HG02678 (cell line): ENCODE results near the gene STK4.
"Not testable (repeated sequence)": the region's sequence is repeated elsewhere in the genome, so short reads cannot be mapped to it uniquely, and the experiment has no call there.

Source experiments
- ATAC-seq: cut with Tn5 transposase; IDR thresholded peaks from one replicate; pipeline ENCODE4 v1.9.1; 2021; ENCODE audit warnings: mild to moderate bottlenecking, moderate library complexity; ENCODE audit not compliant: unreplicated experiment

STK4 gene

DNA sequence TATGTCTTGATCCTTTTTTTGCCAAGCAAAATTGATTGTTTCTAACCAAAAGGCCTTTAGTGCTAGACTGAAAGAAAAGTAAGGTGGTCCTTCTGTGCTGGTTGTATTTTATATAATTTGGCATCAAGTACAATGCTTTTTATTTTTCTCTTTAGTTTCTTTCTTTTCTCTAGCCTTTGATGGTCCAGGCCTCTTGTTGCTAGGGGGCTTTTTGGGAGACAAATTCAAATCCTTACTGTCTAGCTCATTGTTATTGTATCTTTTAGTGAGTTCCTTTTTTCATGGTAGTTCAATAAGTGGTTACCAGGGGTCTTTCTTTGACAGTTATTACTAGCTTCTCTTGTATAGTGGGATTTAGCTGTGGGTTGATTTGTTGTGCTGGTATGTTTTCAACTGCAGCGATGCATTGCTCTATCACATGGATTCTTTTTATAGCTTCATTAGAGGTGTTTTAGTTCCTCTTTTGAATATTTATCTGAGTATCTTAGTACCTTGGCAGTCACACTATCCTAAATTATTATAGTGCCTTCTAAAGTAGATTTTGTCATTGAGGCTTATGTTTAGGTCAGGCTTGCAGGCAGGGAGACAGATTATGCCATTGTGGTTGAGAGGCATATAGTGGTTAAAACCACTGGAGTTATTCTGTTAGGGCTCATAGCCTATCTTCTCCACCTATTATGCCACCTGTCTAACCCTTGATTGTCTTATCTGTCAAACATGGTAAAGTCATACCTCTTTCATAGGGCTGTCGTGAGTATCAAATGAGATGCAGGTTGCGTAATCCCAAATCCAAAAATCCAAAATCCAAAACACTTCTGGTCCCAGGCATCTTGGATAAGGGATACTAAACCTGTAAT is 85.1 kb downstream of the STK4 start:
- no peak for ATAC-seq

DNA sequence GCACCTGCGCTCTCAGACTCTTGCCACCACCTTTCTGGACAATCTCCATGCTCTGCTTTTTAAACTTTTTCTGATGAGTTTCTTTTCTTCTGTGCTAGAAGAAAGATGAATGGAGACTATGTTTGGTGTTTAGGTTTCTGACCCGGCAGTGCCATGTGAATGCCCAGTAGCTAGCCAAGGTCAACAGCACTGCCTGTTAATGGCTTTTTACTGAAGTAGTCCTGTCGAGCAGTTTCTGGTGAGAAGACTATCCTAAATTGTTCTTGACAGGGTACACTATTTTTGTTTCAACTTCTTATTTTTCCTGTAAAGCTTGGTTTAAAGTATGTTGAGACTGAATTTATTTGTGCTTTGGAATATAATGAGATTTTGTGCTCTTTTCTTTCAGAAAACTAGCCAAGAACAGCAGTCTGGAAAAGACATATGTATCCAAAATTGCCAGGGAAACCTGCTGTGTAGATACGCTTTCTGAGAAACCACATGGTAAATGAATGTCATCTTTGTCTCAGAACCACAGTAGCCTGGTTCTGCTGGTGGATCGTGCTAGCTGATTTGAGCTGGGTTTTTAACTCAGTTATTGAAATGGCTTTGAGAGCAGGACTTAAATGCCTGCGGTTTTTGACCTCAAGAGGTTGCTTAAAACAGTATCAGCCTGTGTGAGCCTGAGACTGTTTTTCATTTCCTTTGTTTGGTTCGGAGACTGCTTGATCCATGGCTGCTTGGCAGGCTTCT is 86.6 kb downstream of the STK4 start:
- no peak for ATAC-seq

- ATAC-seq, result no peak
These were observed 87.4 kb downstream of the STK4 start for GRCh38 chr20:45053430-45054351.

DNA sequence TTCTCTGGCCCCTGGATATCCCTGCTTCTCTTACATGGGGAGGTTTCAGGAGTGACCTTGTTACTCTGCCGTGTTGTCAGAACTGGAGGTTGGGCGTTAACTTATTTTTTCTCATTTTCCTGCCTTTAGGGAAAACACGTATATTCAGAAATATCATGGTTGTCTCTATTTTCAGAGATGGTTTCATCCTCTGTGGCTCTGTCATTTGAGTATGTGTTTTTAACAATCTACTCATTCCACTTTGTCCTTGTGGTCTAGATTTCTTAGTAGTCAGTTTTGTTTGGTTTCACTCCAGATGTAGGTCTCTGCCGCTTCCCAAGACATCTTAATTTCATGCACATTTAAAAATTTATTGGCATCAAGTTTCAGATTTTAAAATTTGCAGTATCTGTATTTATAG is 88.7 kb downstream of the STK4 start:
- ATAC-seq, result no peak

DNA sequence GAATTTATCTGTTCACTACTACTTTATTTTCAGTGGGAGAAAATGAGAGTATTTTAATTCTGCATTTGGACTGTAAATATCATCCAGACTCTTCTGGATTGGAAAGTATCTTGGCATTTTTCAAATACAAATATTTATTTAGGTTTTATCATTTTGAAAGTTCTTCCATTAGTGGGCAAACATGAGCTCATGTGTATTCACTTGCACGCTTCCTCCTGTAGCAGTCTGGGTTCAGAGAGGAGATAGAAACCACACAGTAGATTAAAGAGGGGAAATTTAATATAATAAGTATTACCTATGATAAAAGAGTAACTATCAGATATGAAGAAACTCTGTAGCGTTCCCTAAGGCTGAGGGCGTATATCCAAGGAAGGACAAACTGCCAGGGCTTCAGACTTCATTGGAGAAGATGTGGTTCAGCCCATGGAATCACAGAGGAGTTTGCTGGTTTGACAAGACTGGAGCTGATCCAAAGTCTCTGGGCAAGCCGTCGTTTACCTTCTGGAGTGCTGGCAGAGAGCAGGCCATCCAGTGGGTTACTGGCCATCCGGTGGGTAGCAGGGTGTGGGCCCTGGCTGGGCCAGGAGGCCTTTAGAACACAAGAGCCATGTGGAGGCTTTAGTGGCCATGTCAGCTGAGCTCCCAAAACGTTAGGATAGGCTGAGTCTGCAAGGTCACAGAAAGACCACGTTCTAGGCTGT is 90.3 kb downstream of the STK4 start:
- ATAC-seq, result no peak

GRCh38 chr20:45058168-45058850 is 92.0 kb downstream of the STK4 start:
- ATAC-seq, result no peak

- no peak for ATAC-seq
These were observed 92.9 kb downstream of the STK4 start for GRCh38 chr20:45059022-45059728.

- ATAC-seq, result no peak
These were observed 94.0 kb downstream of the STK4 start for GRCh38 chr20:45060294-45060693.

GRCh38 chr20:45061244-45061643 is 94.9 kb downstream of the STK4 start:
- ATAC-seq, result no peak

DNA sequence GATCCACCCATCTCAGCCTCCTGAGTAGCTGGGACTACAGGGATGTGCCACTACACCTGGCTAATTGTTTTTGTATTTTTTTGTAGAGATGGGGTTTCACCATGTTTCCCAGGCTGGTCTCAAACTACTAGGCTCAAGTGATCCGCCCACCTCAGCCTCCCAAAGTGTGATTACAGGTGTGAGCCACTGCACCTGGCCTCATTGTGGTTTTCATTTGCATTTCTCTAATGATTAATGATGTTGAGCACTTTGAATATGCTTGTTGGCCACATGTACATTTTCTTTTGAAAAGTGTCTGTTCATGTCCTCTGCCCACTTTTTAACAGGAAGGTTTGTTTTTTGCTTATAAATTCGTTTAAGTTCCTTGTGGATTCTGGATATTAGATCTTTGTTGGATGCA is 96.8 kb downstream of the STK4 start:
- not testable (repeated sequence) for ATAC-seq

GRCh38 chr20:45064812-45065211 is 98.5 kb downstream of the STK4 start:
- ATAC-seq, result no peak

DNA sequence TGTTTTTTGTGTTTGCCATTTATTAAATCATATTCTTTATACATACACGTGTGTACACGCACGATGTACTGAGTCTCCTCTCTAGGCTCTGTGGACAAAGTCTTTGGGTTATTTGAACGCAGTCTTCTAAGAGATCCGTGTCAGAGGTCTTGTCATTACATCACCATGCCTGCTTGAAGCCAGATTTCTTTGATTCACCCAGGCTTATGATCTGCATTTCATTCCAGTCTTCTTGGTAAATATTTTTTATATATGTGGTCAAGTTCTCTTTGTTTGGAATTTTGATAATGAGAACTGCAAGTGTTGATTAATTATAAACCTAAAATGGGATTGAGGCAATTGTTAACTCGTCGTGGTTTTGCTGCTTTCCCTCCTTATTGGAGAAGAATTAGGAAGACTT is 100.1 kb downstream of the STK4 start:
- ATAC-seq, result no peak

DNA sequence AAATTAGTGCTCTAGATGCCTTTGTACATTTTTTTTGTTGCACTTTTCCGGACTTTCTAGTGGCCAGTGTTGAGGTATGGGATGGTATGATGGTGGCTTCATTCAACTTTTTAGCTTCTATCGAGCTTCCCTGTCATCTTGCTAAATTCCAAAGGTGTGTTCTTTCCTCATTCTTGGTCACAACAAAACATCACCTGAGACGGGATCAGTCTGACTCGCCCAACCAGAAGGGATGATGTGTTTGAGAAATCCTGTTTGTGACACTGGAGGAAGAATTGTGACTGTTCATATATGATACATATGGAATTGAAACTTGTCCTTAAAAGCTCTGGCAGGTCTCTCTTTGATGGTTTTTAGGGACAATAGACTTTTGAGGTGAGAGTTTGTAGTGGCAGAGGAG is 100.8 kb downstream of the STK4 start:
- ATAC-seq, result no peak

DNA sequence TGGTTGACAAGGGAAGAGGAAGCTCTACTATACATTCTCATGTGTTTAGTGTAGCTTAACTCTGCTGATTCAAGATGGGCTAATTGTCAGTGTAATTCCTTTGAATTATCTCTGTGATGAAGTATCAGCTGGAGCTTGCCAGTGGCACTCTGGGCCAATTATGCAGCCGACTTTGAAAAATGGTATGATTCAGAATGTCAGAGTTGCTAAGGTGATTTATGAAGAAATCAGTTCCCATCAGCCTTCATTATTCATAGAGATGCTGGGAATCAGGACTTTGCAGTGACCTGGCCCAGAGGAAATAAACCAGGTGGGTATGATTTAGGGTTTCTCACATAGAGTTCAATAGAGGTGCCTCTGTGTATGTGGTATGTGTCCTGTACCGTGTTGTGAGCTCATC is 101.2 kb downstream of the STK4 start:
- no peak for ATAC-seq

DNA sequence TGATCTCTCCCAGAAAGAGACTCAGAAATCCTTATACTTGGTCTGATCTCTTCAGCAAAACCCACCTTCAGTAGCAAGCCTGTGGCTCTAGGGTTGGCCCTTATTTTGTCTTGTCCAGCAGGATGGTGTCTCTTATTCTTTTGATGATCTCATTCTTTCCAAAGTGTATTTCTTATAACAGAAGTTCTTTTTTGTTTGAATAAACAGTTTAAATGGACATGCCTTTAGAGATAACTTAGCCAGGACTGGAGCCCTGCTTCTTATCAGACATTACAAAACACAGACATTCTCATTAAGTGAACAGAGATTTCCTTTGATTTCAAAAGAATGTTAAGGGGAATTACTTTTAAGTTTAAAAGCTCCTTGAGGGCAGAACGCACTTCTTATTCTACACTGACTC is 102.9 kb downstream of the STK4 start:
- ATAC-seq, result no peak

GRCh38 chr20:45070932-45071632 is 104.8 kb downstream of the STK4 start:
- no peak for ATAC-seq

DNA sequence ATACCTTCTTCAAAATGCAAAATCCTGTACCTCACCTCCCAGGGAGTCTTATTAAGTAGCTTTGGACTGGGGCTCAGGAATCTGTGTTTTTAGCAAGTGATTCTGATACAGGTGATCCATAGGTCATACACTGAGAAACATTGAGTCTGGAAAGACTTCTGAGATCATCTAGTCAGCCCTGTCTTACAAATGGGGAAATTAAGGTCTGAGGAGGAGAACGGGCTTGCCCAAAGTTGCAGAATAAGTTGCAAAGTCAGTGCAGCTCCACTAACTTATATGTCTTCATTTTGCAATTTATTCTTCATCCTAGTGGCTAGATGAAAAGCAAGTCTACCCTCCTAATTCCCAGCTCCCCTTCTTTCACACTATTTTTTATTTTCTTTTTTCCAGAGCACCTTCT is 105.8 kb downstream of the STK4 start:
- no peak for ATAC-seq

DNA sequence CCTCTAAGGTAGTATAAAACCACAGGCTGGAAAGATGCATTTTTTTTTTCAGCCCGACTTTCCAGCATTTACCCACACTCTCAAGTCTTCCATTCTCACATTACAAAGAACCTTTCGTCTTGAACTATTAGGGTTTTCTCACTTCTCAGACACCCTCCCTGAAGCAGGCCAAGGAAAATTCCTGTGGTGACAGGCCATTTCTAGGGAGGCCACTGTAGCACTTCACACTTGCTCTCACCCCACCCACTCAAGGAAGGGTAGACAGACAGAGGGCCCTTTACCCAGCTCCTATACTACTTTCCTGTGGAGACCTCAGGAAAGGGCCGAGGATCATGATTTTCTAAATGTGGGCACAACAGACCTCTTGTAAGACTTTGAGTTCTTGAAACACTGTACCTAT is 106.9 kb downstream of the STK4 start:
- ATAC-seq, result no peak

DNA sequence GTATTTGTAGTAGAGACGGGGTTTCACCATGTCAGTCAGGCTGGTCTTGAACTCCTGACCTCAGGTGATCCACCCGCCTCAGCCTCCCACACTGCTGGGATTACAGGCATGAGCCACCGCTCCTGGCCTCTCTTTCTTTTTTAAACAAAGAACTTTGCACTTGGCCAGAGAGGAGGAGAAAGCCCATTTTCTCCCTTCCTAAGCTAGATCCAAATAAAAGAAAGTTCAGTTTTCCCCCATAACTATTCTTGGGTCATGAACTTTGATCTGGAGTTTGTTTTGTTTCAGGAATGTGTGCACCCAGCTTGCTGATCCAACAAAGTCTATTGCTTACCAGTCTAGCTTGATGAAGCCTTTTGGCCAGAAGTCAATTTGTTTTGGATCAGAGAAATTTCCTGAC is 111.2 kb downstream of the STK4 start:
- ATAC-seq, result no peak
